ENCODE results near the gene NRM.
"Not testable (repeated sequence)": the region's sequence is repeated elsewhere in the genome, so short reads cannot be mapped to it uniquely, and the experiment has no call there.

The NRM gene

DNA sequence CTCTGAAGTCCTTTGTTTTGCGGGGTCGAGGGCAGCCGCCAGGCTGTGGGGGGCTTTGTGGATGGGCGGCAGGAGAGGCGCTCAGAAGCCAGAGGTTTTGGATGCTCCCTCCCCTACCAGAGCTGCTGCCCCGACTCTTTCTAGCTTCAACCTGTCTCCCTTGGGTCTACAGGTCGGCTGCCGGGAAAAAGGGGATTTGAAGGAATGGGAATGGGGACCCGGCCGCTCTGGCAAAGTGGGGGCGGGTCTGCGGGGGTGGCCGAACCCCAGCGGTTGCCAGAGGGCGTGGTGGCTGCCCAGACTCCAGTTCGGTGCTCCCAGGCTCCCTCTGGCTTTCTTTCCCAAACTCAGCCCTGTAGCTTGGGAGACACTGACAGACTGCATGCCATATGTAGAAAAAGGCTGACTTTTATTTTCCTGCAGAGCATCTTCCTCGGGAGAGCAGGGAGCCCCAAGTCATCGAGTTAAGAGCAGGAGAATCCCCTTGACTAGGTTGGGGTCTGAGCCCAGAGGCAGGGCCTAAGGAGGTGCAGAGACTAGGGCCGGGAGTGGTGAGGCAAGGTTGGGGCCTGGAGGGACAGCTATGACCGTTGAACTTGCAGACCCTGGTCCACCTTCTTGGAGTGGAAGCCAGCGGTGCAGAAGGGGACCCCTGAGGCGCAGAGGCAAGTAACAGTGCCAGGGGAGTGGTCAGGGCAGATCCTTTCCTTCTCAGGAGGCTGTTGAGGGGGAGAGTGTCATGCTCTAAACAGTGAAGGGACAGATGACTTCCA lies 2.9 kb downstream of the NRM start:
- DNase-seq (ENCODE audit: low spot score), result no peak

GRCh38 chr6:30686908-30687658 lies 3.7 kb downstream of the NRM start:
- DNase-seq (ENCODE audit: low spot score), result peak; percentile 95

DNA sequence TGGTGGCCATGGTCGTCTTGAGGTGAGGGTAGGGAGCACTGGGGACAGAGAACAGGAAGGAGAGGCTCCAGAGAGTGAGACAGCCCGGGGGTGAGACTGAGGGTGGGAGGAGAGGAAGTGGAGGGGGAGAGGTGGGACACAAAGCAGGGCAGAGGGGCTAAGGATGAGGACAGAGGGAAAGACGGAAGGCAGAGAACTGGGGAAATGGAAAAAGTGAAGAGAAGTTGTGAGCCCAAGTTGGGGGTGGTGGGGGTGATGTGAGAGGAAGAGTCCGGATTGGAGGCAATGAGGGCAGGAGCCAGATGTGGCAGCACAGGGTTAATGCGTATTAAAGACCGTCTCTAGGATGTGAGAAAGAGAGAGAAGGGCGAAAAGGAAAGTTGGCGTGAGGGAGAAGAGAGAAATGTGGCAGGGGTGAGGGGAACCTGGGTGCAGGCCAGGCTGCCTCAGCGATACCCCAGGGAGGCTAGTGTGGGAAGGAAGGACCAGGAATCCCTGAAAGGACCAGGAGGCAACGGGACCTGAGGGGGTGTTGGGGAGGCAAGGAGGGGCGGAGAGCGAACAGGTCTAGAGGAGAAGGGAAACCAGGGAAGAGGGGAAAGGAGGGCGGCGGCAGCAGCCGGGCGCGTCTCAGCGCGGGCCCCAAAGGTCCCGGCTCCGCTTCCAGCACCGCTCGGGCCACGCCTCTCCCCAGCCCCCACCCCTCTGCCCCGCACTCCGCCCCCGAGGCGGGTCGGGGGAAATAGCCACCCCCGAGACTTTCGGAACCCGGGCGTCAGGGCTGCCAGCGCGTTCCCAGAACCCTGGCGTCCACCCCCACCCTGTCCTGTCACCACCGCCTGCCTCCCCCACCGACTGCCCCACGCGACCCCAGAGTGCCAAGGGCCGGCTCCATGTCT lies 4.5 kb downstream of the NRM start, which contains the start of gene PPP1R18:
Gene PPP1R18 (minus strand): TSS at position 637 of the 899 bp plus-strand sequence. CDS start 627 bp downstream, at position 10.
- peak; percentile 73 for DNase-seq (ENCODE audit: low spot score)

- DNase-seq (ENCODE audit: low spot score), result no peak
These were observed 5.4 kb downstream of the NRM start for GRCh38 chr6:30685157-30686008.

GRCh38 chr6:30684386-30685156 lies 6.2 kb downstream of the NRM start:
- DNase-seq (ENCODE audit: low spot score), result peak; percentile 53

GRCh38 chr6:30683980-30684338 lies 6.8 kb downstream of the NRM start:
- no peak for DNase-seq (ENCODE audit: low spot score)

DNA sequence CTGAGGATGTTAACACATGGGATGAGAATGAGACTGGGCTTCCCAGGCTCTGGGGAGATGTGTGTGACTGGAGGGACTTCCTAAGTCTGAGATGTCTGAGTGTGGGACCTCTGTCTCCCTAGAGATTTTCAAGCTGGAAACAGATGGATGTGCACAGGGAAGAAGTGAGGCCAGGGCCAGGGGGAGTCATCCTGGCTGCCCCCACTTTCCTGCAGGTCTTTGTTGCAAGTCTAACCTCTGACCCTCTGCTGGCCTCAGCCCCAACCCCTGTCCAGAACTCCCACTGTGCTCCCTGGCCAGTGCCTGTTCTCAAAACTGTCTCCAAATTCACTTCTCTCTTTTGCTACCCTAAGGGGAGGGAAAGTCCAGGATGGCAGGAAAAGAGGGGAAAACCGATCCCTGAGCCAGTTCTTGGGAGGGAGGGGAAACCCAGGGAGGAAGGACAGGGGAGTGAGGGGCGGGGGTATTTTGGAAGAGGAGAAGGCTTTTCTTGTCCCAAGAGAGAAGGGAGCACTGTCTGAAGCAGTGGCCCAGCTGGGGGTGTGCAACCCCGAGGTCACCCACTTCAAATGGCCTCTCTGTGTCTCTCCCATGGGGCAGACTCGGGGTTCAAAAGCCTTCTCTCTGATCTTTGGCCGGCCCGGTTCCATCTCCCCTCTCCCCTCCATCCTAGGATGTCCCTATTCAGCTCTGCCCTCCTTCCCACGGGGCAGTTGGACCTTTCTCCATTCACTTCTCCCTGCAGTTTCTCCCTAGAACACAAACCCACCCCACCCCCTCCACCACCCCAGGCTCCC lies 7.4 kb downstream of the NRM start:
- no peak for DNase-seq (ENCODE audit: low spot score)

DNA sequence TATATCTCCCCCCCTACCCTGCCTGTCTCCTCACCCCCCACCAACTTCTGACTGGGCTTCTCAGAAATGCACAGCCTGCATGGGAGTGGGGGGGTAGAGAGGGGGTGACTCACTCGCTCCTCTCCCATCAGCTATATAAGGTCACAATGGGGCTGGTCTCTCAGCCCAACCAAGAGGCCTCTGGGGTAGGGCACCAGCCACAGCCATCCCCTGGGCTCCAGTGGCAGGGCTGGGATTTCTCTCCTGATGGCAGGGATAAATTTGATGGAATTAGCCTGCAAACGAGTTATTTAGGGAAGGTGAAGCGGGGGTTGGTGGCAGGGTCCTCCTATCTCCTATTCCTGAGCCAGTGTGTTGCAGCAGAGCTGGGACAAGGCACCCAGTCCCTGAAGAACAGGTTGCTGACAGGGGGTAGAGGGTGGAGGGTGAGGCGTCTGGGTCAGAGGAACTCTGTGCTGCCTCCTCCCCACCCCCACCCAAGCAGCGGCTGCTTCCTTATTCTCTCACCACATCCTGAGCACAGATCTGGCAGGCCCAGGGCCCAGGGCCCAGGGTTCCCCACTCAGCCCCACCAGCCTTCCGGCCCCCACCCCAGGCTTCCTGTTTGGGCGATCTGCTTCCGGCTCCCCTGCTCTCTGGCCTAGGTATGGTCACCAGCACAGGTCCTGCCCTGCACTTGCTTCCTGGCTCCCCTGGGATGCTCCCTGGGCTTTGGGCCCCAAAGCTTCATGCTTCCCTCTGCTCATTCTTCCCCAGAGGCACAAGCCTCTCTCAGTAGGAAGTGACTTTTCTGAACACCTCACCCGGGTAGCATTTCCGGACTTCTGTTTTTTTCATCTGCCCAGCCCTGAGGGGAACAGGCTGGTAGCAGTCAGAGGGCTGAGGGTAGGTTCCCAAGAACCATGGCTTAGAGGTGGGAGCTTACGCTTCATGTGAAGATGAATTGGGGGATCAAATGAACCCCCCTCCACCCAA lies 8.4 kb downstream of the NRM start:
- peak; percentile 95 for DNase-seq (ENCODE audit: low spot score)

GRCh38 chr6:30681766-30682142 lies 9.0 kb downstream of the NRM start:
- no peak for DNase-seq (ENCODE audit: low spot score)

DNA sequence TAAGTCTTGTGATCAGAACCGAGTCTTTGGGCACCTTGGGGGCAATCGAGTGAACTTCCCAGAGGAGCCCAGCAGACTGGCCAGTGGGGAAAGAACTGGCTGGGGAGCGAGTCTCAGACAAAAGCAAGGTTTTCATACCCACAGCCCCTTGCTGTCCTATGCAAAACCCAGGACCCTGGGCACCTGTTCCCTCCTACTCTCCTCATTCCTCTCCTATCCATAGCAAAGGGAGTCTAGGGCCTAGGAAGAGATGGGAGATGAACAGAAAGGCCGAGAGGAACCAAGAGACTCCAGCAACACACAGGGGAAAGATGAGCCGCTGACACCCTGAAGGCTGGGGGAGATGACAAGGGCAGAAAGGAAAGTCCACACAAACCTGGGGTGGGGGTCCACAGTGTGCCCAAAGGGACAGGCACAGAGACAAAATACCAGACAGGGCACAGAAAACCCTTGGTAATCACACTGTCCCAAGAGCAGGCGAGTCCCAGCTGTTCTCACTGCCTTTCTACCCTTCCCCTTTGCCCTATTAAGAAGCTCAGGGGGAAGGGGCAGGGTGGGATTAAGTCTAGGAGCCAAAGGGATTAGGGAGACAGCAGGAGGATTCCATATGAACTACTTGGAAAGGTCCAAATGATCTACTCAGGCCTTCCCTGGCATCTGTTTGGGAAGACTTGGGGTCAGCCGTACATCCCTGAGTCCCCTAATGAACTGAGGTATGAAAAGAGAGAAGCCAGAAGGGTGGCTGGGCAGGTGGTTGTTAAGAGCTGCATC lies 10.8 kb downstream of the NRM start:
- DNase-seq (ENCODE audit: low spot score), result no peak

- peak; percentile 83 for DNase-seq (ENCODE audit: low spot score)
These were observed 11.6 kb downstream of the NRM start for GRCh38 chr6:30678964-30679726.

GRCh38 chr6:30676660-30677285 lies 14.0 kb downstream of the NRM start:
- DNase-seq (ENCODE audit: low spot score), result no peak

GRCh38 chr6:30672445-30673253 lies 18.1 kb downstream of the NRM start, which contains the start of gene DHX16:
Gene DHX16 (minus strand): TSS chr6:30673006. CDS start chr6:30672841, 165 bp downstream.
- DNase-seq (ENCODE audit: low spot score), result peak; percentile 93

- DNase-seq (ENCODE audit: low spot score), result no peak
These were observed 19.8 kb downstream of the NRM start for GRCh38 chr6:30670760-30671527.

DNA sequence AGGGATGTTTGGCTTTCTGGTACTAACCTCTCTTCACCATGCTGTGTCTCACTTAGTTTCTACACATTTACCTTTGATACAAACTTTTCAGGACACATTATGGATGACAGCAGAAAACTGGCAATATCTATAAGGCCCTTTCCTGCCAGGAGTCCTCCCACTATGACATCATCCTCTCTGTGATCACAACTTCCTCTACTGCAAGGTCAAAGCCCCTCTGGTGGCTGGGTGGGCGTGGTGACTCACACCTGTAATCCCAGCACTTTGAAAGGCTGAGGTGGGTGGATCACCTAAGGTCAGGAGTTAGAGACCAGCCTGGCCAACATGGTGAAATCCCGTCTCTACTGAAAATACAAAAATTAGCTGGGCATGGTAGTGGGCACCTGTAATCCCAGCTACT lies 24.5 kb downstream of the NRM start:
- not testable (repeated sequence) for DNase-seq (ENCODE audit: low spot score)
